Measurements from ENCODE around the gene DDX4.

DDX4 gene

DNA sequence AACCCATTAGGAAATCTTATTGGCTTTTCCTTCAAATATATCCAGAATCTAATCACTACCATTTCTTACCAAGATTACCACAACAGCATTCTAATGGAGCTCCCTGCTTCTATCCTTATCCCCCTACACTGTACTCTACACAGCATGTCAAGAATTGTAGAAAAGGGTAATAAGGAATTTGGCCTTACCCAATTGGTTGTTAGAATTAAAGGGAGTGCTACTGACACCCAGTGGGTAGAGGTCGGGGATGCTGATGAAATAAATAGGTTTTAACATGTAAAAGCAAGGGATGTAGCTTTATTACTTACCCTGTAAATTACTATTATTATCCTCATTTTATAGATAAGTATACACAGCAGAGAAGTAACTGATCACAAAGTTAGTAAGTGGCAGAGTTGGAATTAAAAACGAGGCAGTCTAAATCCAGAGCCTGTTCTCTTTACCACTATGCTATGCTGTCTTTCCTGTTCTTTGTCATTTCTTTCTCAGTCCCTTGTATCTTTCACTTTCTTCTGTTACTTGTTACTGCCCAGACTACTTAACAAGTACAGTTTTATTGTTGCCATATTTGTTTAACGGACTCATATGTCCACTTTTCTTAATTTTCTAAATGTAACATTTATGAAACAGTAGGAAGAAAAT is 36.3 kb upstream of the DDX4 start:
- no peak overlapping the region for H3K4me2 ChIP-seq
- H4K20me1 ChIP-seq, result no peaks in the 10 kb centered on the region
- no peak overlapping the region for H3K27ac ChIP-seq
- no peak for TF ChIP-seq Cebpa-rat (IDR thresholded peaks at IDR 0.05)
- H3K9me3 ChIP-seq (replicated peaks in 1 of 11), result peaks cover 5 to 26% (median 15%) of the 10 kb centered on the region in 11 experiments; a peak in 19 of 22 replicates
- H3K4me3 ChIP-seq, result no peak overlapping the region
- H3K36me3 ChIP-seq, result peaks cover 19 to 61% (median 37%) of the 10 kb centered on the region in 11 experiments; a peak in 21 of 22 replicates
- H3K27me3 ChIP-seq, result no peaks in the 10 kb centered on the region
- peaks cover 0 to 30% (median 3%) of the 10 kb centered on the region in 10 experiments; a peak in 10 of 20 replicates for H3K4me1 ChIP-seq
- H3K9ac ChIP-seq, result no peak overlapping the region

- TF ChIP-seq Cebpa-rat (IDR thresholded peaks at IDR 0.05), result no peak
- no peaks in the 10 kb centered on the region for H3K27me3 ChIP-seq
- peaks cover 21 to 63% (median 37%) of the 10 kb centered on the region in 11 experiments for H3K36me3 ChIP-seq
- H3K4me1 ChIP-seq, result peaks cover 0 to 30% (median 3%) of the 10 kb centered on the region in 10 experiments; a peak in 10 of 20 replicates
- no peak overlapping the region for H3K9ac ChIP-seq
- H3K4me3 ChIP-seq, result no peak overlapping the region
- H3K9me3 ChIP-seq (replicated peaks in 1 of 11), result peaks cover 0 to 17% (median 6%) of the 10 kb centered on the region in 11 experiments; a peak in 14 of 22 replicates
- H3K4me2 ChIP-seq, result peak overlapping the region in 2 of 11 experiments; percentile 21 to 44; a peak in 5 of 22 replicates
- peak overlapping the region in 5 of 11 experiments; percentile 12 to 37 (median 16); a peak in 7 of 22 replicates for H3K27ac ChIP-seq
- H4K20me1 ChIP-seq, result peaks cover 0 to 6% (median 0%) of the 10 kb centered on the region in 11 experiments; a peak in 4 of 22 replicates
These were observed 35.1 kb upstream of the DDX4 start for GRCh38 chr5:55702598-55703345.

- Histone ChIP-seq H3K4me3 (no peak overlapping the region), H3K36me3 (peaks cover 27 to 46% (median 38%) of the 10 kb centered on the region in 11 experiments), H3K9me3 (replicated peaks in 1 of 11) (no peaks in the 10 kb centered on the region), H3K9ac (no peak overlapping the region), H3K4me2 (no peak overlapping the region), H3K27ac (no peak overlapping the region), H3K27me3 (no peaks in the 10 kb centered on the region), H4K20me1 (peaks cover 0 to 6% (median 0%) of the 10 kb centered on the region in 11 experiments; a peak in 4 of 22 replicates), H3K4me1 (peaks cover 3 to 33% (median 8%) of the 10 kb centered on the region in 10 experiments; a peak in 19 of 20 replicates)
- no peak for TF ChIP-seq Cebpa-rat (IDR thresholded peaks at IDR 0.05)
These were observed 31.6 kb upstream of the DDX4 start for GRCh38 chr5:55706230-55706629.

- H3K9me3 ChIP-seq (replicated peaks in 1 of 11), result no peaks in the 10 kb centered on the region
- H3K4me2 ChIP-seq, result no peak overlapping the region
- no peak overlapping the region for H3K27ac ChIP-seq
- peaks cover 14 to 27% (median 17%) of the 10 kb centered on the region in 10 experiments for H3K4me1 ChIP-seq
- H3K9ac ChIP-seq, result no peak overlapping the region
- H4K20me1 ChIP-seq, result peaks cover 0 to 6% (median 0%) of the 10 kb centered on the region in 11 experiments; a peak in 4 of 22 replicates
- no peak overlapping the region for H3K4me3 ChIP-seq
- peaks cover 20 to 34% (median 25%) of the 10 kb centered on the region in 11 experiments; a peak in 21 of 22 replicates for H3K36me3 ChIP-seq
- no peak for TF ChIP-seq Cebpa-rat (IDR thresholded peaks at IDR 0.05)
- H3K27me3 ChIP-seq, result no peaks in the 10 kb centered on the region
These were observed 29.1 kb upstream of the DDX4 start for GRCh38 chr5:55708732-55709131.

DNA sequence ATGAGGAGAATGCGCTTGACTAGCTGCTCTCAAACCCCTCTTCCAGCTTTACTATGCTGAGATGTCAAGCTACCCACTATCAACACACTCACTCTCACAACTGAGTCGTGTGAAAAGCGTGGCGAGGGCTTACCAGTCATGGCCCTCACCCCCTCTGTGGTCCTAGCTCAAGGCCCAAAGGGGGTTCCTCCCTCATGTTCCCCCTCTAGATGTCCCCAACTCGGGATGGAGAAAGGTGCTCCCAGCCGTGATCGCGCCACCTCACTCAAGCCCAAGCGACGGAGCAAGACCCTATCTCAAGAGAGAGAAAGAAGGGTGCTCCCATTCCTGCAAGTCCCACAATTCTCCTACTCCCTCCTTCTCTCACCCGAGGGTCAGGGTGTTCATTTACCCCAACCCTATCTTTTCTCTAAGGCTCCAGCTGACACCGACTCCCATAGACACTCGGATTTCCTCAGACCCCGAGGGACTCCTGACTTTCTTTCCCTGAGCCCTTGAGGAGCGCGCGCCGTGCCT is 26.3 kb upstream of the DDX4 start:
- peak overlapping the region; percentile 80 to 99 (median 86) for H3K4me3 ChIP-seq
- TF ChIP-seq Cebpa-rat (IDR thresholded peaks at IDR 0.05), result no peak
- H3K36me3 ChIP-seq, result peaks cover 20 to 32% (median 23%) of the 10 kb centered on the region in 11 experiments; a peak in 20 of 22 replicates
- no peaks in the 10 kb centered on the region for H3K9me3 ChIP-seq (replicated peaks in 1 of 11)
- H4K20me1 ChIP-seq, result peaks cover 0 to 6% (median 0%) of the 10 kb centered on the region in 11 experiments; a peak in 4 of 22 replicates
- H3K27ac ChIP-seq, result peak overlapping the region; percentile 63 to 87 (median 72)
- H3K27me3 ChIP-seq, result no peaks in the 10 kb centered on the region
- H3K4me1 ChIP-seq, result peaks cover 14 to 27% (median 17%) of the 10 kb centered on the region in 10 experiments
- H3K9ac ChIP-seq, result peak overlapping the region; percentile 75 to 92 (median 85)
- H3K4me2 ChIP-seq, result peak overlapping the region; percentile 87 to 100 (median 94)

GRCh38 chr5:55712023-55712859 is 25.6 kb upstream of the DDX4 start, which contains the start of gene SLC38A9:
SLC38A9 (minus strand) TSS chr5:55712324; CDS start chr5:55697958, 14,366 bp downstream.
- TF ChIP-seq Cebpa-rat (IDR thresholded peaks at IDR 0.05), result no peak
- Histone ChIP-seq H3K27me3 (no peaks in the 10 kb centered on the region), H3K9me3 (replicated peaks in 1 of 11) (peaks cover 0 to 1% (median 0%) of the 10 kb centered on the region in 11 experiments; a peak in 2 of 22 replicates), H3K27ac (peak within 1 kb of the TSS; percentile 63 to 87 (median 72)), H3K4me1 (peaks cover 14 to 27% (median 17%) of the 10 kb centered on the region in 10 experiments), H3K4me2 (peak within 1 kb of the TSS; percentile 87 to 100 (median 94)), H3K36me3 (peaks cover 14 to 26% (median 19%) of the 10 kb centered on the region in 11 experiments; a peak in 20 of 22 replicates), H3K9ac (peak within 1 kb of the TSS; percentile 75 to 92 (median 85)), H3K4me3 (peak within 1 kb of the TSS; percentile 80 to 99 (median 86)), H4K20me1 (peaks cover 0 to 5% (median 0%) of the 10 kb centered on the region in 11 experiments; a peak in 1 of 22 replicates)

DNA sequence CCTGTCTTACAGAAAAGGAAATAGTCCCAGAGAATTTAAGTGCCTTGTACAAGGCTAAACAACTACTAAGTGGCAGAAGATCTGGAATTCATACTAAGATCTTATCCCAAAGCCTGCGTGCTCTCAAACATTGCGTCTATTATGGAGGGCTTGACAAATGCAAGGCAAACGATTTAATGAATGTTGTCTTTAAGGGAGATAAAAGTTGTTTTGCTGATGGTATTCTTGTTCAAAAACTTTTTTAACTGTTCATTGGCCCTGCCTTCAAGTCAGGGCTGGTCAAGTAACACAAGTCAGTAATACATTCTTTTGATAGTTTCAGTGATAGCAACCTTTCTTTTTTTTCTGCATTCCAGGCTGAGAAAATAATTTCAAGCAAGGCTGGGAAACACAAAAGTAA is 24.0 kb upstream of the DDX4 start:
- Histone ChIP-seq H3K4me2 (no peak overlapping the region), H3K9me3 (replicated peaks in 1 of 11) (peaks cover 0 to 15% (median 6%) of the 10 kb centered on the region in 11 experiments; a peak in 8 of 22 replicates), H3K27ac (no peak overlapping the region), H3K4me1 (peaks cover 14 to 27% (median 17%) of the 10 kb centered on the region in 10 experiments), H3K9ac (no peak overlapping the region), H3K36me3 (peaks cover 0 to 10% (median 5%) of the 10 kb centered on the region in 11 experiments; a peak in 11 of 22 replicates), H3K4me3 (no peak overlapping the region), H3K27me3 (no peaks in the 10 kb centered on the region), H4K20me1 (no peaks in the 10 kb centered on the region)
- TF ChIP-seq Cebpa-rat (IDR thresholded peaks at IDR 0.05), result no peak

GRCh38 chr5:55714339-55714738 is 23.5 kb upstream of the DDX4 start:
- no peak overlapping the region for H3K27ac ChIP-seq
- H3K27me3 ChIP-seq, result no peaks in the 10 kb centered on the region
- no peak overlapping the region for H3K4me2 ChIP-seq
- H3K9me3 ChIP-seq (replicated peaks in 1 of 11), result peaks cover 0 to 19% (median 10%) of the 10 kb centered on the region in 11 experiments; a peak in 9 of 22 replicates
- H3K36me3 ChIP-seq, result peaks cover 0 to 5% (median under 1%) of the 10 kb centered on the region in 11 experiments; a peak in 5 of 22 replicates
- no peaks in the 10 kb centered on the region for H4K20me1 ChIP-seq
- peaks cover 14 to 23% (median 17%) of the 10 kb centered on the region in 10 experiments for H3K4me1 ChIP-seq
- H3K4me3 ChIP-seq, result no peak overlapping the region
- no peak for TF ChIP-seq Cebpa-rat (IDR thresholded peaks at IDR 0.05)
- H3K9ac ChIP-seq, result no peak overlapping the region
